H9 (cell line): ENCODE measurements around the gene TRIM28. TPM values are rescaled to one million over a fixed set of nuclear protein-coding genes. Genes with fewer than 3 reads are reported as not detected.

Source experiments
- DNase-seq: peaks from one replicate; pipeline ENCODE4 v3.0.0-alpha.2; 2017
- H2AFZ ChIP-seq: one replicate; pipeline ENCODE4 v1.6.1; 2013; ENCODE audit warnings: mild to moderate bottlenecking, low read length, control low read depth, moderate library complexity
- H2AK5ac ChIP-seq: 2 replicates; pipeline ENCODE4 v1.6.1; 2013; ENCODE audit warnings: low read length, control low read depth, mixed read lengths; ENCODE audit not compliant: insufficient read length
- H2BK120ac ChIP-seq: one replicate; pipeline ENCODE4 v1.6.1; 2013; ENCODE audit warnings: low read depth, mild to moderate bottlenecking, low read length, control low read depth, inconsistent platforms; ENCODE audit not compliant: poor library complexity, severe bottlenecking
- H2BK12ac ChIP-seq: 2 replicates; pipeline ENCODE4 v1.6.1; 2013; ENCODE audit warnings: low read length, control low read depth, mixed read lengths, low read depth; ENCODE audit not compliant: insufficient read length
- H2BK15ac ChIP-seq: 2 replicates; pipeline ENCODE4 v1.6.1; 2013; ENCODE audit warnings: low read depth, low read length, control low read depth
- H2BK20ac ChIP-seq: one replicate; pipeline ENCODE4 v1.6.1; 2013; ENCODE audit warnings: low read depth, mild to moderate bottlenecking, low read length, control low read depth, inconsistent platforms; ENCODE audit not compliant: poor library complexity, severe bottlenecking
- H2BK5ac ChIP-seq: 2 replicates; pipeline ENCODE4 v1.6.1; 2013; ENCODE audit warnings: low read length, control low read depth, mixed read lengths; ENCODE audit not compliant: insufficient read length
- H3K14ac ChIP-seq: 2 replicates; pipeline ENCODE4 v1.6.1; 2013; ENCODE audit warnings: low read length, control low read depth; ENCODE audit not compliant: insufficient read depth
- H3K18ac ChIP-seq: 2 replicates; pipeline ENCODE4 v1.6.1; 2013; ENCODE audit warnings: low read depth, mild to moderate bottlenecking, mixed read lengths, low read length, control low read depth; ENCODE audit not compliant: insufficient read length
- H3K23ac ChIP-seq: 2 replicates; pipeline ENCODE4 v1.6.1; 2013; ENCODE audit warnings: low read length, control low read depth, mixed read lengths, low read depth; ENCODE audit not compliant: insufficient read length
- H3K23me2 ChIP-seq: 2 replicates; pipeline ENCODE4 v1.6.1; 2013; ENCODE audit warnings: low read depth, mild to moderate bottlenecking, mixed read lengths, low read length, control low read depth; ENCODE audit not compliant: insufficient read length, poor library complexity, severe bottlenecking
- H3K27ac ChIP-seq: 2 replicates; pipeline ENCODE4 v1.5.1; 2013; ENCODE audit warnings: low read length, control low read depth, mixed read lengths, low read depth; ENCODE audit not compliant: insufficient read length
- H3K27me3 ChIP-seq: 2 replicates; pipeline ENCODE4 v1.6.1; 2013; ENCODE audit warnings: low read length, control low read depth, inconsistent platforms; ENCODE audit not compliant: insufficient read depth
- H3K4ac ChIP-seq: 2 replicates; pipeline ENCODE4 v1.6.1; 2013; ENCODE audit warnings: low read depth, mild to moderate bottlenecking, control low read depth, inconsistent platforms, low read length, moderate library complexity
- H3K4me1 ChIP-seq: 2 replicates; pipeline ENCODE4 v1.6.1; 2013; ENCODE audit warnings: low read length, control low read depth, inconsistent platforms; ENCODE audit not compliant: insufficient read depth
- H3K4me2 ChIP-seq: 2 replicates; pipeline ENCODE4 v1.6.1; 2013; ENCODE audit warnings: low read length, control low read depth, mixed read lengths; ENCODE audit not compliant: insufficient read length, insufficient read depth
- H3K56ac ChIP-seq: 2 replicates; pipeline ENCODE4 v1.6.1; 2013; ENCODE audit warnings: low read depth, mild to moderate bottlenecking, mixed read lengths, low read length, control low read depth; ENCODE audit not compliant: insufficient read length
- H3K79me1 ChIP-seq: 2 replicates; pipeline ENCODE4 v1.6.1; 2013; ENCODE audit warnings: low read depth, mild to moderate bottlenecking, moderate library complexity, low read length, control low read depth, inconsistent platforms; ENCODE audit not compliant: insufficient read depth, poor library complexity, severe bottlenecking
- H3K79me2 ChIP-seq: 2 replicates; pipeline ENCODE4 v1.6.1; 2013; ENCODE audit warnings: low read length, control low read depth, inconsistent platforms; ENCODE audit not compliant: insufficient read depth
- H3K9ac ChIP-seq: 2 replicates; pipeline ENCODE4 v1.6.1; 2013; ENCODE audit warnings: low read length, control low read depth, mixed read lengths; ENCODE audit not compliant: insufficient read length; ENCODE audit errors: extremely low read depth
- H3K9me3 ChIP-seq: one replicate; pipeline ENCODE4 v1.6.1; 2013; ENCODE audit warnings: low read depth, low read length, inconsistent platforms; ENCODE audit not compliant: control insufficient read depth
- H3T11ph ChIP-seq: one replicate; pipeline ENCODE4 v1.6.1; 2013; ENCODE audit warnings: mild to moderate bottlenecking, low read length, control low read depth, inconsistent platforms
- H4K20me1 ChIP-seq: one replicate; pipeline ENCODE4 v1.6.1; 2013; ENCODE audit not compliant: control insufficient read depth, insufficient read length, insufficient read depth
- H4K5ac ChIP-seq: 2 replicates; pipeline ENCODE4 v1.6.1; 2013; ENCODE audit warnings: low read depth, mild to moderate bottlenecking, mixed read lengths, low read length, control low read depth; ENCODE audit not compliant: insufficient read length
- H4K8ac ChIP-seq: replicated peaks from 2 replicates; pipeline ENCODE4 v1.6.1; 2013; ENCODE audit warnings: low read length, control low read depth, mixed read lengths, low read depth; ENCODE audit not compliant: insufficient read length
- H4K91ac ChIP-seq: 2 replicates; pipeline ENCODE4 v1.6.1; 2013; ENCODE audit warnings: low read depth, mild to moderate bottlenecking, moderate library complexity, mixed read lengths, low read length, control low read depth; ENCODE audit not compliant: insufficient read length
- H3K27ac Mint-ChIP-seq, 3 experiments: 2 replicates in 2 of 3; 3 replicates in 1 of 3; pipeline ENCODE4 v1.8.0; 2020 to 2021; ENCODE audit warnings: mixed read lengths in 3 of 3, mild to moderate bottlenecking in 1 of 3, moderate library complexity in 1 of 3
- H3K27me3 Mint-ChIP-seq: 2 replicates; pipeline ENCODE4 v1.8.0; 2021; ENCODE audit warnings: low read depth, mild to moderate bottlenecking, moderate library complexity, mixed read lengths
- H3K36me3 Mint-ChIP-seq, 3 experiments: 2 replicates in 2 of 3; 3 replicates in 1 of 3; pipeline ENCODE4 v1.8.0; 2020 to 2021; ENCODE audit warnings: low read depth in 3 of 3, mixed read lengths in 3 of 3; ENCODE audit not compliant: insufficient read depth in 1 of 3
- H3K4me1 Mint-ChIP-seq, 2 experiments: 2 replicates each; pipeline ENCODE4 v1.8.0; 2020; ENCODE audit warnings: mixed read lengths in 2 of 2
- H3K4me3 Mint-ChIP-seq, 2 experiments: 2 replicates in 1 of 2; 3 replicates in 1 of 2; pipeline ENCODE4 v1.8.0; 2020 to 2021; ENCODE audit warnings: mild to moderate bottlenecking in 2 of 2, mixed read lengths in 2 of 2, moderate library complexity in 1 of 2
- H3K9me3 Mint-ChIP-seq, 2 experiments: 2 replicates in 1 of 2; 3 replicates in 1 of 2; pipeline ENCODE4 v1.8.0; 2020; ENCODE audit warnings: mild to moderate bottlenecking in 2 of 2, mixed read lengths in 2 of 2, moderate library complexity in 1 of 2
- CTCF ChIP-seq: fragments of 200-600 bp; sonication (generic); conservative IDR thresholded peaks from 3 replicates; pipeline ENCODE4 v1.8.0; 2021; ENCODE audit warnings: antibody characterized with exemption, mild to moderate bottlenecking
- WGBS: extraction: QIAGEN DNeasy Blood & Tissue Kit; methylation state at CpG from one replicate; pipeline ENCODE4 v1.1.7; 2013; ENCODE audit warnings: missing lambda C conversion rate, low lambda C conversion rate, mixed read lengths; ENCODE audit not compliant: insufficient read length; ENCODE audit errors: extremely low coverage; 5-methylcytosine and 5-hydroxymethylcytosine counted together
- total RNA-seq: library from RNA; stranded (reverse); gene quantifications from 2 replicates; pipeline ENCODE4 v1.2.1, GENCODE V29; 2021

Gene TRIM28
- total RNA-seq, 1 experiment from 2014 or later = 1,084 TPM

DNA sequence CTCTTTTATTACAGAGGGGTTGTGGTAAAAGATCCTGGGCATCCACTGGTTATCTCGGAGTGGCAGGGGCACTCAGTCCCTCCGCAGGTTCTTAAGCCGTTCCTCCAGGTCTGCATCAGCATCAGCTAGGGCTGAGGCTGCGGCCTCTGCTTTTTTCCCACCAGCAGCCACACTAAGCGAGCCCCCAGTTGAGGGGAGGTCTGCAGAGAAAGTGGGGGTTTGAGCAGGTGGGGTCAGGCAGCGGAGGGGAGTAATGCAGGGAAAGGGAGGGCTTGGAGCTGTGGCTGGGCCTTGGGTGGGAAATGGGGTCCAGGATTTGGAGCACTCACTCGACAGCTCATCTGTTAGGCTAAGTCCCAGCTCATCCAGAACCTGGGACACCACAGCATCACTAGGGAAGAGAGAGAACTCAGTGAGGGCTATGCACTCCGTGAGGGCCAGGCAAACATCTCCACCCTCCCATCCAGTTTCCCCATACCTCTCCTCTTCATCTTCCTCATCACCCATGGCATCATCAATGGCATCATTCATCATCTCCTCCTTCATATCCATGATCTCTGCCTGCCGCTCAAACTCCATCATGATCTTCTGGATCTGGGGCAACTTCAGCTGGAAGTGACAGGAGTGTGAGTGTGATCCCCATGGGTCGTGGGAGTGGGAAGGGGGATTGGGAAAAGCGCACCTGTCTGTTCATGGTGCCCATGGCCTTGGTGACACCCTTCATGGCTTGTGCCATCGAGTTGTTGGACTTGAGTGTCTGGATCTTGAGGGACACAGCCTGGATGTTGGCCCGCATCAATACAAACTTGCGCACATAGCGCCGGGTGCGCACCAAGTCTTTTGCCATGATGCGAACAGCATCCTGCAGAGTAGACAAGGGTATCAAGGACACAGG, 8.0 kb downstream of the TRIM28 start:
- Mint-ChIP-seq H3K27ac (peak overlapping the region in 2 of 3 experiments; percentile 30 to 46; a peak in 1 of 7 replicates), H3K4me3 (peak overlapping the region in 1 of 2 experiments; percentile 16; a peak in 2 of 5 replicates), H3K36me3 (peaks cover 48 to 86% (median 71%) of the 10 kb centered on the region in 3 experiments; a peak in 6 of 7 replicates), H3K4me1 (peaks cover 22 to 26% of the 10 kb centered on the region in 2 experiments), H3K27me3 (peaks cover 1% of the 10 kb centered on the region; the same call in 1 of the 2 replicates), H3K9me3 (no peaks in the 10 kb centered on the region; a peak in 1 of 5 replicates)
- Histone ChIP-seq H2BK120ac (no peak overlapping the region), H3K27me3 (no peaks in the 10 kb centered on the region), H4K5ac (no peak overlapping the region), H3K9ac (no peak overlapping the region), H3K79me1 (peaks cover 9% of the 10 kb centered on the region), H3K23ac (no peak overlapping the region), H2BK20ac (no peak overlapping the region), H4K20me1 (no peaks in the 10 kb centered on the region), H2AK5ac (no peak overlapping the region), H3K14ac (no peak overlapping the region), H4K91ac (no peak overlapping the region), H3K4me1 (no peaks in the 10 kb centered on the region), H2AFZ (no peak overlapping the region), H2BK5ac (no peak overlapping the region), H2BK12ac (no peak overlapping the region), H3K27ac (no peak overlapping the region), H3K56ac (no peak overlapping the region), H3K4ac (no peak overlapping the region), H4K8ac (no peak overlapping the region), H3K23me2 (peaks cover 12% of the 10 kb centered on the region), H3T11ph (no peak overlapping the region), H3K79me2 (peaks cover 5% of the 10 kb centered on the region; the same call in 1 of the 2 replicates), H3K18ac (no peak overlapping the region), H3K4me2 (no peak overlapping the region), H2BK15ac (no peak overlapping the region), H3K9me3 (no peaks in the 10 kb centered on the region)
- no peak for TF ChIP-seq CTCF
- WGBS = no CpG with 5 or more reads among the region's 18 CpGs
- peak; percentile 27 for DNase-seq
